Measurements from ENCODE around the gene GTF2IRD2.
"Not testable (repeated sequence)": the region's sequence is repeated elsewhere in the genome, so short reads cannot be mapped to it uniquely, and the experiment has no call there.

GTF2IRD2 gene

GRCh38 chr7:74773760-74774750, 77.3 kb downstream of the GTF2IRD2 start, which contains the start of gene NCF1:
NCF1 (plus strand) TSS chr7:74774011; CDS start chr7:74774032, 21 bp downstream.
- not testable (repeated sequence) for H3K9me3 ChIP-seq (ENCODE audit: insufficient read depth, low read depth, low read length); H3K4me1 ChIP-seq (ENCODE audit: insufficient read depth, low read length); H3K9ac ChIP-seq (ENCODE audit: low read depth, low read length); H3K4me3 ChIP-seq (ENCODE audit: low read length); H3K36me3 ChIP-seq (ENCODE audit: insufficient read depth, low read depth, low read length); H3K27ac ChIP-seq (ENCODE audit: low read length); H3K27me3 ChIP-seq (ENCODE audit: insufficient read depth, low read length)

- H3K4me3 ChIP-seq (ENCODE audit: low read length); H3K27ac ChIP-seq (ENCODE audit: low read length); H3K4me1 ChIP-seq (ENCODE audit: insufficient read depth, low read length); H3K36me3 ChIP-seq (ENCODE audit: insufficient read depth, low read depth, low read length); H3K9ac ChIP-seq (ENCODE audit: low read depth, low read length); H3K9me3 ChIP-seq (ENCODE audit: insufficient read depth, low read depth, low read length); H3K27me3 ChIP-seq (ENCODE audit: insufficient read depth, low read length): not testable (repeated sequence)
Measured at GRCh38 chr7:74772093-74772492, 79.3 kb downstream of the GTF2IRD2 start.

- not testable (repeated sequence) for H3K36me3 ChIP-seq (ENCODE audit: insufficient read depth, low read depth, low read length); H3K4me1 ChIP-seq (ENCODE audit: insufficient read depth, low read length); H3K9ac ChIP-seq (ENCODE audit: low read depth, low read length); H3K27ac ChIP-seq (ENCODE audit: low read length); H3K4me3 ChIP-seq (ENCODE audit: low read length); H3K9me3 ChIP-seq (ENCODE audit: insufficient read depth, low read depth, low read length); H3K27me3 ChIP-seq (ENCODE audit: insufficient read depth, low read length)
Measured at GRCh38 chr7:74770062-74770461, 81.3 kb downstream of the GTF2IRD2 start.

- H3K27ac ChIP-seq (ENCODE audit: low read length); H3K36me3 ChIP-seq (ENCODE audit: insufficient read depth, low read depth, low read length); H3K4me1 ChIP-seq (ENCODE audit: insufficient read depth, low read length); H3K9ac ChIP-seq (ENCODE audit: low read depth, low read length); H3K4me3 ChIP-seq (ENCODE audit: low read length); H3K9me3 ChIP-seq (ENCODE audit: insufficient read depth, low read depth, low read length); H3K27me3 ChIP-seq (ENCODE audit: insufficient read depth, low read length): not testable (repeated sequence)
Measured at GRCh38 chr7:74766991-74767390, 84.4 kb downstream of the GTF2IRD2 start.

- not testable (repeated sequence) for H3K27me3 ChIP-seq (ENCODE audit: insufficient read depth, low read length); H3K9me3 ChIP-seq (ENCODE audit: insufficient read depth, low read depth, low read length); H3K9ac ChIP-seq (ENCODE audit: low read depth, low read length); H3K4me3 ChIP-seq (ENCODE audit: low read length); H3K27ac ChIP-seq (ENCODE audit: low read length); H3K4me1 ChIP-seq (ENCODE audit: insufficient read depth, low read length); H3K36me3 ChIP-seq (ENCODE audit: insufficient read depth, low read depth, low read length)
Measured at GRCh38 chr7:74766509-74766908, 84.9 kb downstream of the GTF2IRD2 start.

- H3K27ac ChIP-seq (ENCODE audit: low read length); H3K4me1 ChIP-seq (ENCODE audit: insufficient read depth, low read length); H3K36me3 ChIP-seq (ENCODE audit: insufficient read depth, low read depth, low read length): not testable (repeated sequence)
Measured at GRCh38 chr7:74765205-74765918, 86.0 kb downstream of the GTF2IRD2 start.

GRCh38 chr7:74758982-74759381, 92.4 kb downstream of the GTF2IRD2 start:
- H3K9me3 ChIP-seq (ENCODE audit: insufficient read depth, low read depth, low read length); H3K36me3 ChIP-seq (ENCODE audit: insufficient read depth, low read depth, low read length); H3K27me3 ChIP-seq (ENCODE audit: insufficient read depth, low read length); H3K4me3 ChIP-seq (ENCODE audit: low read length); H3K4me1 ChIP-seq (ENCODE audit: insufficient read depth, low read length); H3K27ac ChIP-seq (ENCODE audit: low read length); H3K9ac ChIP-seq (ENCODE audit: low read depth, low read length): not testable (repeated sequence)

More at GRCh38 chr7:74765205-74765918, 86.0 kb downstream of the GTF2IRD2 start:
- not testable (repeated sequence) for H3K27me3 ChIP-seq (ENCODE audit: insufficient read depth, low read length); H3K4me3 ChIP-seq (ENCODE audit: low read length); H3K9me3 ChIP-seq (ENCODE audit: insufficient read depth, low read depth, low read length); H3K9ac ChIP-seq (ENCODE audit: low read depth, low read length)

GRCh38 chr7:74758268-74758667, 93.1 kb downstream of the GTF2IRD2 start:
- not testable (repeated sequence) for H3K4me3 ChIP-seq (ENCODE audit: low read length)

GRCh38 chr7:74756673-74757072, 94.7 kb downstream of the GTF2IRD2 start:
- not testable (repeated sequence) for H3K9me3 ChIP-seq (ENCODE audit: insufficient read depth, low read depth, low read length); H3K27ac ChIP-seq (ENCODE audit: low read length)

More at GRCh38 chr7:74758268-74758667, 93.1 kb downstream of the GTF2IRD2 start:
- not testable (repeated sequence) for H3K4me1 ChIP-seq (ENCODE audit: insufficient read depth, low read length); H3K9ac ChIP-seq (ENCODE audit: low read depth, low read length); H3K27me3 ChIP-seq (ENCODE audit: insufficient read depth, low read length); H3K27ac ChIP-seq (ENCODE audit: low read length); H3K9me3 ChIP-seq (ENCODE audit: insufficient read depth, low read depth, low read length); H3K36me3 ChIP-seq (ENCODE audit: insufficient read depth, low read depth, low read length)

GRCh38 chr7:74753921-74754482, 97.4 kb downstream of the GTF2IRD2 start:
- not testable (repeated sequence) for H3K4me1 ChIP-seq (ENCODE audit: insufficient read depth, low read length); H3K27me3 ChIP-seq (ENCODE audit: insufficient read depth, low read length); H3K27ac ChIP-seq (ENCODE audit: low read length); H3K36me3 ChIP-seq (ENCODE audit: insufficient read depth, low read depth, low read length); H3K9me3 ChIP-seq (ENCODE audit: insufficient read depth, low read depth, low read length); H3K4me3 ChIP-seq (ENCODE audit: low read length); H3K9ac ChIP-seq (ENCODE audit: low read depth, low read length)

More at GRCh38 chr7:74756673-74757072, 94.7 kb downstream of the GTF2IRD2 start:
- not testable (repeated sequence) for H3K4me1 ChIP-seq (ENCODE audit: insufficient read depth, low read length); H3K36me3 ChIP-seq (ENCODE audit: insufficient read depth, low read depth, low read length); H3K9ac ChIP-seq (ENCODE audit: low read depth, low read length); H3K4me3 ChIP-seq (ENCODE audit: low read length); H3K27me3 ChIP-seq (ENCODE audit: insufficient read depth, low read length)

Data from iPS-20b (cell line).